GM12872 (cell line): ENCODE results near the gene COL4A2.

Source experiments
- CTCF ChIP-seq: IDR thresholded peaks from 3 replicates; pipeline ENCODE4 v1.5.1; 2011; ENCODE audit warnings: low read depth, mild to moderate bottlenecking, low read length, moderate library complexity; ENCODE audit not compliant: insufficient read depth

COL4A2 gene

GRCh38 chr13:110299283-110299840 lies 7.7 kb upstream of the COL4A2 start:
- TF ChIP-seq CTCF = no peak

DNA sequence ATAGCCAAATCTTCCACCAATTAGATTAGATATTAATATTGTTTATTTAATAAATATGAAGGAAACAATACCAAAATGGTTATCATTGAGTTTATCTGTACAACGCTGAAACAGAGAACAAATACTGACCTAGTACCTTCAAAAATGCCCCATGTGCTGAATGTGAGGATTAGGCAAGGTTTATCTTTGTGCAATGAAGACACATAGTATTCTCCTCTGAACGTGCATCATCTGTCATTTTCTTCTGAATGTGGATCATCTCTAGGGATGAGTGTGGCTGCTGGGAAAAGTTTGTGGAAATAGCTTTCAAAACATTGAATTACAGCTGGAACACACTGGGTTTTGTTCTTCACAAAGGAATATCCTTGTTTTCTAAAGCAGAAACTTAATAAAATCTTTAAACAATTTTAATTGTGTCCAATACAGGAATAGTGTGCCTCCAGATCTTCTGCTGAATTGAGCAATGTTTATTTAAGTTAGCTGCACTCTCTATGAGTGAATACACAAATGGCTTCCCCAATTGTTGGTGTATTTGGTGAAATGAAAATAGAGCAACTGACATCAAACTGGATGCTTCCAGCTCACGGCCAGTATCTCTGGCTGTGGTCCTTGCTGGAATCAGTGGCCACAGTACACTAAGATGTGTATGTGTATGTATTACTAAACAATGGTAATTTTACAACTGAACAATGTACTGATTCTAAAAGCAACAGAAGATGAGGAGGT lies 6.8 kb upstream of the COL4A2 start:
- no peak for TF ChIP-seq CTCF

DNA sequence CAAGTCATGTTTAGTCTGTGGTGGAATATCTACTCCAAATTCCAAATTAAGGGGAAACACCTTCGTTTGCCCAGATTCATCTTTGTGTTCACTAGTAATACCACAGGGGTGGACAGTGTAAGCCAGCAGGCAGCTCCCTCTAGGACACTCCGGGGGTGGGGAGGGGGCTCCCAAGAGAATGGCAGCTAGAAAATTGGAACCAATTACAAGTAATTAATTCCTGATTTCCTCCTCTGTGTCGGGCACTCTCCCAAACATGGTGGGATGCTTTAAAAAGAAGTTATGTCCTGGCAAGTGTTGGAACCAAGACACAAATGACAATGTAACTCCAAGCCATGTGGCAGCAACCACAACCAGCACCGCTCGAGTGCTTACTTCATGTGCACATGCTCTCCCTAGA lies 6.0 kb upstream of the COL4A2 start:
- TF ChIP-seq CTCF = no peak

DNA sequence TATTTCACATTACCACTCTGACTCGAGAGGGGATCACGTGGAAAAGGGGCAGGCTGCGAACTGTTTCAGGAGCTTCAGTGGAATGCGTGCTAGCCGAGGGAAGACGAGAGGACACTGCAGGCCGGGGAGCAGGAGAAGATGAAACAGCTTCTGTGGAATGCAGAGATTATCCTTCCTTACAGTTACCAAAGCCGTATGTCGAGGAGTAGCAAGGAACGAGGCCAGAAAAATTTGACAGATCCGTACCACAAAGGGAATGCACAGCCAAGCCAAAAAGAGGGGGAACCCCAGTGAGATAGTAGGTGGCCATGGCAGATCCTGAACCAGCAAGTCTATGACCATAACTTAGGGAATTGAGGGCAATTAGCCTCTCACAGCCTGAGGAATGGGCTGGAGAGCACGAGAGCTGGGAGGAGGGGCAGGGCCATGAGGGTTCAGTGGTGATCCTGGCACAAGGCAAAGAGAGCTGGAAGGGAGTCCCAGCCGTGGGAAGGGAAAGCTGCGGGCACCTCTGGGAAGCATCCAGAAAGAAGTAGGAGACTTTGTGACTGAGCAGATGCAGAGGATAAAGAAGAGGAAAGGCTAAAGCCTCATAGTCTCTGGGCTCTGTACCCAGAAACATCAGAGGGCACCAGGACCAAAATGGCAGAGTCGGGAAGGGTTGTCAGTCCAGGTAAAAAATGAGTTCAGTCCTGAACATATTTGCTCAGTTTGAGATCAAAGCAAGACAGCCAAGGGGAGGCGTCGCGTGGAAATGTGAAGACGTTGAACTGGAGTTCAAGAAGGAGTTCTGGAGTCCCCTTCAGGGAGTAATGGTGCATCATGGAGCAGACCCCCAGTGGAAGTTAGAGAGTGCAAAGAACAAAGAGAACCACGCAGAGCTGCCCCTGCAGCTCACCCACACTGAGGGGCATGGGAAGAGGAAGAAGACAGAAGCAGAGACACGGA lies 5.2 kb upstream of the COL4A2 start:
- no peak for TF ChIP-seq CTCF

DNA sequence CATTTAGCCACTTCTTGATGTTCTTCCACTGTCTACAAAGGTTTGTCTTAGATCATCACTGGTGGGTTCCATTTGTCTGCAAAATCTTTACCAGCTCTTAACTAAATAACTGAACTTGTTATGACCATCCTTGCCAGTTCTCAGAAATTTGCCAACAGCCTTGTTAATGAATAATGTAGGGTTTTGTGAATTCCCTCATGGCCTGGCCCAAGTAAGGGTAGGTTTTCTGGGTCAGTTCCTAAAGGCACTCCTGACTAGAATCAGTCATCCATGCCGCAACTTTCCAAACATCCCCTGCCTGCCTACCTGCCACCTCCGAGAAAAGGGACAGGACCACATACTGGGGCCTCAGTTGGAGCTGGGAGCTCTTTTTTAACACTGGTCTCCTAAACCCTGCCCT lies 4.1 kb upstream of the COL4A2 start:
- no peak for TF ChIP-seq CTCF

- no peak for TF ChIP-seq CTCF
These were observed 3.4 kb upstream of the COL4A2 start for GRCh38 chr13:110303644-110304043.

GRCh38 chr13:110304256-110304655 lies 2.8 kb upstream of the COL4A2 start:
- TF ChIP-seq CTCF = no peak
